SH-SY5Y (cell line): ENCODE results near the gene SNX9.

Experiments used
- GATA2 ChIP-seq: IDR thresholded peaks from 2 replicates; pipeline ENCODE4 v1.6.1; 2011; ENCODE audit warnings: mild to moderate bottlenecking, low read depth, low read length
- GATA3 ChIP-seq: IDR thresholded peaks from 2 replicates; pipeline ENCODE4 v1.6.1; 2011; ENCODE audit warnings: low read depth, mild to moderate bottlenecking, low read length, moderate library complexity

GRCh38 chr6:157966589-157966977, 143.5 kb downstream of the SNX9 start:
- TF ChIP-seq GATA2 (no peak), GATA3 (no peak)
